Right atrium auricular region (tissue), 2 donors: Measurements from ENCODE around the gene BAIAP2L1. TPM values are rescaled to one million over a fixed set of nuclear protein-coding genes. Genes with fewer than 3 reads are reported as not detected.

Experiments
- DNase-seq: peaks from one replicate; pipeline ENCODE4 v3.0.0-alpha.2; 2019; ENCODE audit warnings: low spot score
- H3K27ac ChIP-seq, 2 donors: fragments of 200-600 bp; sonication (generic); 1 replicate in 1 of 2; 2 replicates in 1 of 2; pipeline ENCODE4 v1.5.1; 2016 to 2019
- H3K27me3 ChIP-seq, 2 donors: fragments of 200-600 bp; sonication (generic); one replicate each; pipeline versions ENCODE4 v1.5.1 to v1.6.0; 2017 to 2019
- H3K36me3 ChIP-seq: fragments of 200-600 bp; sonication (generic); one replicate; pipeline ENCODE4 v1.5.1; 2016
- H3K4me1 ChIP-seq, 2 donors: fragments of 200-600 bp; sonication (generic); one replicate each; pipeline versions ENCODE4 v1.5.1 to v1.6.0; 2017 to 2019
- H3K4me3 ChIP-seq, 2 donors: fragments of 200-600 bp; sonication (generic); 1 replicate in 1 of 2; 2 replicates in 1 of 2; pipeline ENCODE4 v1.5.1; 2017 to 2019; ENCODE audit warnings: mild to moderate bottlenecking in 1 of 2, moderate library complexity in 1 of 2
- H3K9me3 ChIP-seq, 2 donors: fragments of 200-600 bp; sonication (generic); one replicate each; pipeline ENCODE4 v1.5.1; 2019
- total RNA-seq, 2 donors: library from RNA; depleted of rRNA; stranded (reverse); fragments of >200 nt; gene quantifications; one replicate each; pipeline ENCODE4 v1.1.0, GENCODE V29; 2016
- TF ChIP-seq, protein P1 (sequence below), 2 donors: fragments of 200-600 bp; sonication (generic); IDR thresholded peaks; one replicate each; pipeline ENCODE4 v1.5.1; 2019; ENCODE audit warnings: antibody characterized with exemption in 2 of 2

BAIAP2L1 gene
- total RNA-seq, 2 donors from 2014 or later, result 1.1 to 1.7 TPM

DNA sequence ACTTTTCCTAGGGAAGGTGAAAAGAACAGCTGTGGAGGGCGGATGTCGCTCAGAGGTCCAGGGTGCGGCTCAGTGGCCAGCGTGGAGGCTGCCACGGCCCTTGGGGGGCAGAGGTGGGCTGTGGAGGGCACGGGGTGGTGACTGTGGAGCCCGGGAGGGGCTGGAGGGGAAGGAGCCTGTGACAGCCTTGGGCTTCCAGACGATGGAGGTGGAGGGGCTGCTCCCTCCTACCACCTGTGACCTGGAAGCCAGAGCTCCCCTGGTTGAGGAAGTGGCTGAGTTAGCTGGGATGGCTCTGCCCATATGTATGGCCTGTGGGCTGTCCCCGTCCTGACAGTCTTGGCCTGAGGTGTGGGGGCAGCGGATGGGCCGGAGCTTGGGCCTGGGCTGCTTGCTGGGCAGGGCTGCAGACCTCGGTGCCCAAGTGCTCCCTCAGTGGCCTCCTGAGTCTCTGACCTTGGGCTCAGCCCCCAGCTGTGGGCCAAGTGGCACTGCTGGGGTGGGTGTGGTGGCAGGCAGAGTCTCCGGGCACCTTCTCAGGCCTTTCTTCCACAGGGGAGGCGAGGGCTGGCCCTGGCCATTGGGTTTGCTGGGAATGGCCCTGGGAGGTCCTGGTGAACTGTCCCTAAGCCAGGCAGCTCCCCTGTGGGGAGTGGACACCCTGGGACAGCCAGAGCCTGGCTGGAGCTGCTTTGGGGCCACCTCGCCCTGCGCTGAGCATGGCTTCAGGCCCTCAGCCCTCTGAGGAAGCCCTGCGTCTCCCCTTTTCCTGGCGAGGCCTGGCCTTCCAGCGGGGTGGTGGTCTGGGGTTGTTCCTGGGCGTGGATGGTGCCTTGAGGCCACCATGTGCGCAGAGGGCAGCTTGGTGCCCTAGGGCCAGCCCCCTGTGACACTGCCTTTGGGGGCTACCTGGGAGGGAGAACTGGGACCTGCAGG is 115.5 kb downstream of the BAIAP2L1 start:
- H3K9me3 ChIP-seq, result no peaks in the 10 kb centered on the region
- peak overlapping the region; percentile 90 to 99 for H3K4me3 ChIP-seq
- peaks cover 0 to 76% of the 10 kb centered on the region in 2 donors for H3K4me1 ChIP-seq

DNA sequence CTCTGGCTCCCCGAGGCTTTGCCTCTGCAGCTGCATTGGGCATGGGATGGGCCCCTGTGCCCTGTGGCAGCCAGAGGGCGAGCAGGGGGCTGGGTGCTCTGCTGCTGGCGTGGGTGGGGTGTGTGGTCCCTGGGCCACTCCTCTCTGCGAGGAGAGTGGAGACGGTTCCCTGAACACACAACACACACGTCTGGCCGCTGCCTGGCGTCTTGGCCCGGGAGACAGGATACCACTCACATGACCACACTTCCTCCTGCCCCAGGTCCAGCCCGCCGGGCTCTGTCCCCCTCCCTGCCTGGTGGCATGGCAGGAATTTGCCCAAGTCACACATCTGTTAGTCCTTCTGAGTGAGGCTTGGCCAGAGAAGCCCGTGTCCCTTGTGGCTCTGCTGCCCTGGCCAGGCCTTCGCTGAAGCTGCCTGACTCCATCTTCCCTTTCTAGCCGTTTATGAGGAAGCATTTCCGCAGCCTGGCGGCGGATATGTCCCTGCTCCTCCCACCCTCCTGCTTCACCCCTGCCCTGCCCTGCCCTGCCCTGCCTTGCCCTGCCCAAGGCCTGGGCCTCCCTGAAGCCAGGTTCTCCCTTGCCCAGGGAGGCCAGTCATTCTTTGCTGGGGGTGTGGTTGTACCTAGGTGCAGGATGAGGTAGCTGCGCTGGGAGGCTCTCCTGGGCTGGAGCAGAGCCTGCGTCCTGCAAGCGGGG is 116.4 kb downstream of the BAIAP2L1 start:
- Histone ChIP-seq H3K36me3 (no peaks in the 10 kb centered on the region), H3K4me3 (peak overlapping the region; percentile 90 to 99), H3K4me1 (peaks cover 0 to 72% of the 10 kb centered on the region in 2 donors), H3K27me3 (no peaks in the 10 kb centered on the region), H3K9me3 (no peaks in the 10 kb centered on the region), H3K27ac (peak overlapping the region; percentile 98 to 99)
- TF ChIP-seq, protein P1, sequence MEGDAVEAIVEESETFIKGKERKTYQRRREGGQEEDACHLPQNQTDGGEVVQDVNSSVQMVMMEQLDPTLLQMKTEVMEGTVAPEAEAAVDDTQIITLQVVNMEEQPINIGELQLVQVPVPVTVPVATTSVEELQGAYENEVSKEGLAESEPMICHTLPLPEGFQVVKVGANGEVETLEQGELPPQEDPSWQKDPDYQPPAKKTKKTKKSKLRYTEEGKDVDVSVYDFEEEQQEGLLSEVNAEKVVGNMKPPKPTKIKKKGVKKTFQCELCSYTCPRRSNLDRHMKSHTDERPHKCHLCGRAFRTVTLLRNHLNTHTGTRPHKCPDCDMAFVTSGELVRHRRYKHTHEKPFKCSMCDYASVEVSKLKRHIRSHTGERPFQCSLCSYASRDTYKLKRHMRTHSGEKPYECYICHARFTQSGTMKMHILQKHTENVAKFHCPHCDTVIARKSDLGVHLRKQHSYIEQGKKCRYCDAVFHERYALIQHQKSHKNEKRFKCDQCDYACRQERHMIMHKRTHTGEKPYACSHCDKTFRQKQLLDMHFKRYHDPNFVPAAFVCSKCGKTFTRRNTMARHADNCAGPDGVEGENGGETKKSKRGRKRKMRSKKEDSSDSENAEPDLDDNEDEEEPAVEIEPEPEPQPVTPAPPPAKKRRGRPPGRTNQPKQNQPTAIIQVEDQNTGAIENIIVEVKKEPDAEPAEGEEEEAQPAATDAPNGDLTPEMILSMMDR (IDR thresholded peaks at IDR 0.05), result peak in 1 of 2 donors; percentile 42
- DNase-seq, result peak; percentile 90

More for the DNA sequence above, 115.5 kb downstream of the BAIAP2L1 start:
- Histone ChIP-seq H3K27ac (peak overlapping the region; percentile 98 to 99), H3K36me3 (no peaks in the 10 kb centered on the region), H3K27me3 (no peaks in the 10 kb centered on the region)
- TF ChIP-seq, protein P1 (IDR thresholded peaks at IDR 0.05), result no peak
- no peak for DNase-seq

DNA sequence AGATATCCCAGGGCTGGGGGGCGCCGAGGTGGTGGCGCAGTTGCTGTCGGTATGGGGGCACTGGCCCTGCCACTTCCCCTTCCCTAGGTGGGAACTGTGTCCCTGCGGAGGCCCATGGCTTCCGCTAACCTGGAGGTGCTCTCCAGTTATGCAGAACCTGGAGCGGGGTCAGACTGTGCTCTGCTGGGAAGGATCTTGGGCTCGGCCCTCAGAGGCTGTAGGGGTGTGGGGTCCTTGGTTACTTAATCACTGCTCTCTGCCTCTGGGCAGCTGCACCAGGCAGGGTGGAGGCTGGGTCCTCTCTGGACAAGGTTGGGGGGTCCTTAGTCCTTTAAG is 117.0 kb downstream of the BAIAP2L1 start:
- Histone ChIP-seq H3K4me3 (peak overlapping the region; percentile 90 to 99), H3K27me3 (no peaks in the 10 kb centered on the region), H3K27ac (peak overlapping the region; percentile 98 to 99), H3K9me3 (no peaks in the 10 kb centered on the region), H3K4me1 (peaks cover 0 to 65% of the 10 kb centered on the region in 2 donors), H3K36me3 (no peaks in the 10 kb centered on the region)
- DNase-seq, result no peak
- TF ChIP-seq, protein P1 (IDR thresholded peaks at IDR 0.05), result no peak

DNA sequence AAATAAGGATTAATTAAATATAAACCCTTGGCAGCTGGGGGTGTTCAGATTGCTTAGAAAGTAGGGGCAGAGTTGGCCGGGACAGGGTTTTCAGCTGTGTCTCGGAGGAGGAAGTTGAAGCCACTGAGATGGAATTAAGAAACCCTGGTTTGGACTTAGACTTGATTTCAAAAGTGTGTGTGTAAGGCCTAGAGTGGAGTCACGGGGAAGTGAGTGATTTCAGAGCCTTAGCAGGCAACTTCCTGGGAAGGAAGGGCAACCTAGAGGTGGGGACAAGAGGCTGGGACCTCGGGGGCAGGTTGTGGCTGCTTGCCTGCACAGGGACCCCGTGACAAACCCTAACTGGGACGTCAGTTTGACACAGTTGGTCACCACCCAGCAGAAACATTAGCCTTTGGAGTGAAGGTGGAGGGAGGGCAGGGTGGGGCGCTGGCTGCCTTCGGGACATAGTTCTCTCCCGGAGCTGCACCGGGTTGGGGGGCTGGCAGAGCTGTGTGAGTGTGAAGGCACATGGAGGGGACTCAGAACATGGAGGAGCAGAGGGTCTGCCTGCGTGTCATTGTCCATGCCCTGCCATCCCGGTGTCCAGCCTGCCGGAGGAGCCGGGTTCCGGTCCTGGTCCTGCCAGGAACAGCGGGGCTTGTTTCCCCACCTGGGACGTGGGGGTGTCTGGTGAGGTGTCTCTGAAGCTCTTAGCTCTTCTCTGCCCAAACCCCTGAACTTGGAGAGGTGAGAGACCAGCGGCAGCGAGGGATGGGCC is 117.6 kb downstream of the BAIAP2L1 start:
- TF ChIP-seq, protein P1 (IDR thresholded peaks at IDR 0.05), result no peak
- H3K4me1 ChIP-seq, result peaks cover 0 to 60% of the 10 kb centered on the region in 2 donors

DNA sequence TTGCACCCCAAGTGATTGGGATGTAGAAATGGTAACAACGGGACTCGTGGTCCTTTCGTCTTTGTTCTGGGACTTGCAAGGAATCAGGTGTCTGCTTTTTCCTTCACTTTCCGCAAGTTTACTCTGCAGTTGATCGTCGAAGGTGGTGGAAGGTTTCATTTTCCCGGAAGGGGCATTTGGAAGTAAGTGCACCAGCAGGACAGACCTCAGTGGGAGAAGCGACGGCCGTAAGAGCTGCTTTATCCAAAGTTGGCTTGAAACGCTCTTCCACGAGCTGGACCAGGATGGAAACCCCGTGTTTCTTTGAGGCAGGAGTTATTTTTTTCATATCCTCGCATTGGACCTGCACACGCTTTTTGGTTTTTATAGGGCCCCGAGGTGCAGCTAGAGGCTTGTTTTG is 118.2 kb downstream of the BAIAP2L1 start:
- H3K27ac ChIP-seq, result peak overlapping the region; percentile 98 to 99
- TF ChIP-seq, protein P1 (IDR thresholded peaks at IDR 0.05), result no peak
- H3K4me3 ChIP-seq, result peak overlapping the region; percentile 90 to 99
- no peak for DNase-seq
- H3K27me3 ChIP-seq, result no peaks in the 10 kb centered on the region
- no peaks in the 10 kb centered on the region for H3K36me3 ChIP-seq
- peaks cover 0 to 54% of the 10 kb centered on the region in 2 donors for H3K4me1 ChIP-seq
- no peaks in the 10 kb centered on the region for H3K9me3 ChIP-seq

More for the DNA sequence above, 117.6 kb downstream of the BAIAP2L1 start:
- Histone ChIP-seq H3K4me3 (peak overlapping the region; percentile 90 to 99), H3K27me3 (no peaks in the 10 kb centered on the region), H3K36me3 (no peaks in the 10 kb centered on the region), H3K27ac (peak overlapping the region; percentile 98 to 99), H3K9me3 (no peaks in the 10 kb centered on the region)
- DNase-seq, result no peak
